GM18858 (cell line): ENCODE measurements around the gene HPSE2.
A peak's percentile ranks its signal among the peaks of the same experiment; 100 is the strongest.

Source experiments
- ATAC-seq: cut with Tn5 transposase; IDR thresholded peaks from one replicate; pipeline ENCODE4 v1.9.1; 2021; ENCODE audit not compliant: unreplicated experiment

HPSE2 gene

DNA sequence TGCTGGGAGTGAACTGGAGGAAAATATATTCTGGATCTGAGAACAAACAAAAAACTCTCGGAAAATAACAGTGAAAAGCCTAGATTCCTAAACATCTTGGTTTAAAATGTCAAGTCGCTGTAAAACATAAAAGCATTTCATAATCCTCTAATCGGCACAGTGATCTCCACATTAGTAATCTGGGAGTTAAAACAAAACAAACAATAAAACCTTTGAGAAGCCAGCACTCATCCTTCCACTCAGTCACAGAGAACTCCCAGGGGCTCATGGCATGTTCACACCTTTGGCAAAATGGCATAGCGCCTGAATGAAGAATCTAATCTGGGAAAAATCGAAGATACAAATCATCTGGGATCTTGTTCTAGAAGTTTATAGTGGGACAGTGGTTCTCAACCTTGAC lies 764.8 kb downstream of the HPSE2 start:
- ATAC-seq: no peak

DNA sequence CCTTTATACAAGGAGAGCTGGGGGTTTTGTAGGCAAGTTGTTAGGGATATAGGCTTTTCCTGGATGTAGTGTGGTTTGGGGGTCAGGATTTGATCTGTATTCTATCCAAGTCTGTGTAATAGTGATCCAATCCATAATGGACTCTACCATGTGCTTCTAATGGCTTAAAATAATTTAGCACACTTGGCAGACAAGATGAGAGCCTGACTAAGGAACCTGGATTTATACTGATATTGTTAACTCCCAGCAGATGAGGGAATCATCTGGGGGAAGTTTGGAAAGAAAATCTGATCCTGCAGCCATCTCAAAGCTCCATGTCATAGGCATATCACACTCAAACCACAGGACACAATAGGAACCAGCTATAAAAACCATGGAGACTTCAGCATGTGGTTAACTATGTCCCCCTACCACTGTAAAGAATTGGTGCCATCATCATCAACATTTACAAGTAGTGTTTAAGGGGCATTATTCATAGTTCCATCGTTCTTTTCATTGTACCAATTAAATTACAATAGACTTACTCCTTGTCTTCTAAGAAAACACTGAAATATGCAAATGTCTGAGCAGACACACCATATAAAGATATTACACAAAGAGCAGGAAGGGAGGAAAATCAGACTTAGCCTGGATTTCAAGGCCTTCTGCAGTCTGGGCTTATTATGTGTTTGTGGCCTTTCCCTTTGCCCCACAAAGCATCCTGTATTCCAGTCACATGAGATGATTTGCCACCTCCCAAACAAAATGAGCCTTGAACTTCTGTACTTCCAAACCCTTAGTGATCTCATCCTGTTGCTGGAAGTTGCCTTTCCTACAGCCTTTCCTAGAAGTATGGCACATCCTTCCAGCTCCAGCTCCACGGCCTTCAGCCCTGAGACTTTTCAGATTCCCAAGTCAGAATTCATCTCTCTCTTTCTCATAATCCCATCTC lies 766.4 kb downstream of the HPSE2 start:
- ATAC-seq: no peak

DNA sequence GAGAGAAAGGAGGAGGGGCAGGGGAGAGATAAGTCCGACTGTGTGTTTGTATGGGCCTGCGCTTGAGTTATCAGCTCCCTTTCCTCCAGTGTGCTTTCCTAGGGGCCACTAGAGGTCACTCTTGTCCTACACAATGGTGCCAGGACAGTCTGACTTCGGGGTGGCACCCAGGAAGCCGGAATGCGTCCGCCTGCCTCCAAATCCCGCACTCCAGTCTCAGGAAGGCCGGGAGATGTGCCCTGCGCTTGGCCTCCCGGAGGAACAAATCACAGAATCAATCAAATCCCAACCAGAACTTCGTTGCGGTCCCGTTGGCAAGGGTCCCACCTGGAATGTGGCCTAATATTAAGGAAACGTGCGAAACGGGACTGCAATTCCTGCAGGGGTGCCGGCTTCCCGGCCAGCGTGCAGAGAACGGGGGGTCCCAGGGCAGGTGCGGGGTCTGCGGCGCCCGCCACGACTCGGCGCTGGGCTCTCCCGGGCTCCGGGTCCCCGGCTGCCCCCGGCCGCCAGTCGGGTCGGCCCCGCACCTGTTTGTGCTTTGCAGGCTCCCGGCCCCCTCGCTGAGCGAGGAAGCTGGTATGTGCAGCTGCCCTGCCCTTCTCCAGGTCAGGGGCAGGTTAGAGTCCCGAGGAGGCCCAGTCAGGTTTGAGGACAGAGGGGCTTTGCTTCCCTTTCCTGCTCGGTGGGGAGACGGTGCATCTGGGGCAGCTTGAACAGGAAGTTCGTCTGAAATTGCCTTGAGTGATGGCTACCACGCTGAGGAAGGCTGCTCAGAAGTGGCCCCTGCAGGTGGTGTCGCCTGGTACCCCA lies 767.9 kb downstream of the HPSE2 start:
- peak; percentile 91 for ATAC-seq

DNA sequence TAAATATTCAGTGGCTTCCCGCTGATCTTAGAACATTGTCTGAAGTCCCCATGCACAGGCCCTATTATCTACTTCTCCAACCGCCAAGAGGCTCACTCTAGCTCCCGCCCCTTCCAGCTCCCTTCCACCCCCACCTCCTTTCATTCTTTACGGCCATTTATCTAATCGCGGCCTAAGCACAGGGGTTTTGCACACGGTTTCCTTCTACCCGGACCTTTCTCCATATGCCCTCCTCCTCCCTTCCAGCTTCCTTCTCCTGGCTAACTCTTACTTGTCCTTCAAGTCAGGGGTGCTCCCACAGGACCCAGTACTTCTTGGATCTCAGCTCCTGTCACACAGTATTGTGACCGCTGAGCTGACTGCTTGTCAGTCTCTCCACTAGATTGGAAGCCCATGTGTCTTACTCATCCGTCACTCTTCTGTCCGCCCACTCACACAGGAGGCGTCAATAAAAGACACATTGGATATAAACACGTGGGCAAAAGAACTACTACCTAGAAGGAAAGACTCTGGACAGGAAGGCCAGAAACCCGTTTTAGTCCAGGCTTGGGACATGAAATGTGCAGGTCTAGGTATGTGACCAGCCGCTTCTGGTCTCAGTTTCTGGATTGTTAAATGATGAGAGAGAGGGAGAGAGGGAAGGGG lies 768.7 kb downstream of the HPSE2 start:
- no peak for ATAC-seq

DNA sequence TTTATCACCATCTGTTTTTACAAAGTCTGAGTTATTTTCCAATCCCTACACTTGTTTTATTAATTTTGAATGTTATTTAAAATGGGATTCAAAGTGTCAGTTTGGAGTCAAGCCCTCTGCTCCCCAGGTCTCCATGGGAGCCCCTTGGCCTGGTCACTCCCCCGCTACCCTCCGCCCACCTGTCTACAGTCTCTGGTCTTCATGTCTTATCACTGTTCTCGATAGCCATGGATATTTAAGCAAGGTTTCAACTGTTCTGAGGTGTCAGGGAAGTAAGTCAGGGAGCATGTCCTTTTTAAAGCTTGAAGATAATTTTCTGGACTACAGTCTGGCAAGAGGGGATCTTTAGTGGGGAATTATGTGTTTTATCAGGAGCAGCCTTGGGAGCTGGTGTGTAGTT lies 769.8 kb downstream of the HPSE2 start:
- ATAC-seq: no peak

DNA sequence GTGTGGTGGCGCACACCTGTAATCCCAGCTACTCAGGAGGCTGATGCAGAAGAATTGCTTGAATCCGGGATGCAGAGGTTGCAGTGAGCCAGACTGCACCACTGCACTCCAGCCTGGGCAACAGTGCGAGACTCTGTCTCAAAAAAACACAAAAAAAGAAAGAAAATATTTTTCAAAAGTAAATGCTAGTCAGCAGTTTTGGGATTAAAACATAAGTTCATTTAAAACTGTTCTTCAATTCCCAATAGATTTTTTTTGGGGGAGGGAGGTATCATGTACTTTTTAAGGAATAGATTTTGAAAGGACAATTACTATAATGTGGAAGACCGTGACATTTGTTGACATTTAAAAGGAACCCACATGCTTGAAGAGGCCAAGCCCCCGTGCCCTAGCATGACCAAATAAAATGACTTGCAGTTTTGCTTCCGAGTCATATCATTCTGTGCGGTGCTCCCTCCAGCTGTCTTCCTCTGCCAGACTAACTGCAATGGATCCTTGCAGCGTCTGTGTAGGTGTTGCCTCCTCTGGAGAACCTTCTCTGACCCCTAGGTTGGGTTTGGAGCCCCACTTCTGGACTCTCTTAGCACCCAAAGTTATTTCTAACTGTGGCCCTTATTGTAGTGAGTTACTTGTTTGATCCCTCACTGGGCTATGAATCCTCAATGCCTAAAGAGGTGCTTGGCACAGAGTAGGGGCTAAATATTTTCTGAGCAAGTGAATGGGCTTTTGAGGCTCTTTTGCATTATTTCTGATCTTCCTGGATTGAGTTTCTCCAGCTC lies 771.5 kb downstream of the HPSE2 start:
- no peak for ATAC-seq

DNA sequence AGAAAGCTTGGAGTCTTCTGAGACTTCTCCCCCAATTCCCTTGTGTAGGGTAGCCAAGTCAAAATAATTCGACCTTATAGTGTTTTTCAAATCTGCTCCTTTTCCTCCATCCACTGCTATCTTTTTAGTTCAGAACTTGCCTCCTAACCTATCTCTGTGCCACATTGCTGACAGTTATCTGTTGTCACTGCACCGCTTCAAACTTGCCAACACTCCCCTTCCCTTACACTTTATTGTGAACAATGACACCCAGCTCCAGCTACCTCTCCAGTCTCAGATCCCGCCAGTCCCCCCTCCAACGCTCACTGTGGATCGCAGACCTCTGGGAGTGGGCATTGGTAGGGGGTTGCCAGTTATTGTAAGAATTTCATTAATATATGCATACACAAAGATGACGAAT lies 772.6 kb downstream of the HPSE2 start:
- no peak for ATAC-seq

DNA sequence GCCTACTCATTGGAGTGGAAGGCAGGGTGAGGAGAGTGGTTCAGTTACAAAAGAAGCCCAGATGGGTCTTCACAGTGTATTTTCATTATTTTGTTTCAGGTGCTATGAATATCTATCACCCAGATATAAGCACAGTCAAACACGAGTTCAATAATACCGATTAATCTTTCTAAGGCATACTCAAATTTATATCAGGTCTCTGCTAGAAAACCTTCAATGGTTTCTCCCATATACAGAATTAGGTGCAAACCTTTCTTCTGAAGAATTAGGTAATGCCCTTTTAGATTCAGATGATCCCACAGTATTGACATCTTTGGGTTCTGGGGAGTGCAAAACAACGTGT lies 774.2 kb downstream of the HPSE2 start:
- ATAC-seq: no peak

DNA sequence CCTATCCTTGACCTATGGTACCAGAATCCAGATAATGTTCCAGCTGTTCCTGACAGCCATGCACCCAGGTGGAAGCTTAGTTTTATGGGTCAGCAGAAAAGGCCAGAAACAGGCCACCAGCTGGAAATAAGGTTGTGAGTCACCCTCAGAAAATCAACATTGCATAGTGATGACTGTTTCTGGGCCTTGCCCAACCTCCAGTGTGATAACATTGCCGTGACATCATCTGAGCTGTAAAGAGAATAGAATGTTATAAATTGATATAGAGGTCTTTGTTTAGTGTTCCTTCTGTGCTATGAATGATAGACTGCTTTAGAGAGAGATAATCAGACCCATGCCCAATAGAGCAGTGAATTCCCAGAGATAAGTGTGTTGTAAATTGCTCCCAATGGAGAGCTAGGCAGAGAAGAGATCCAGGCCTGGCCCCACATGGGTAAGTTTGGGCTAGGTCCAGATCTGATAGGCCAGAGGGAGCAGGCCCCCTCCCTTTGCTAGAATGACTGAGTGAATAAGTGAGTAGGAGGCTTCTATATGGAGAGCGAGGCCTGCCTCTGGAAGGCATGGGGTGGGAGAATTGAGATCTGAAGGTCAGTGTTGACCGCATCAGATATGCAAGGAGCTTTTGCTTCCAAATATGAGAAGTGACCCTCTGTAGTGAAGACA lies 774.7 kb downstream of the HPSE2 start:
- no peak for ATAC-seq

DNA sequence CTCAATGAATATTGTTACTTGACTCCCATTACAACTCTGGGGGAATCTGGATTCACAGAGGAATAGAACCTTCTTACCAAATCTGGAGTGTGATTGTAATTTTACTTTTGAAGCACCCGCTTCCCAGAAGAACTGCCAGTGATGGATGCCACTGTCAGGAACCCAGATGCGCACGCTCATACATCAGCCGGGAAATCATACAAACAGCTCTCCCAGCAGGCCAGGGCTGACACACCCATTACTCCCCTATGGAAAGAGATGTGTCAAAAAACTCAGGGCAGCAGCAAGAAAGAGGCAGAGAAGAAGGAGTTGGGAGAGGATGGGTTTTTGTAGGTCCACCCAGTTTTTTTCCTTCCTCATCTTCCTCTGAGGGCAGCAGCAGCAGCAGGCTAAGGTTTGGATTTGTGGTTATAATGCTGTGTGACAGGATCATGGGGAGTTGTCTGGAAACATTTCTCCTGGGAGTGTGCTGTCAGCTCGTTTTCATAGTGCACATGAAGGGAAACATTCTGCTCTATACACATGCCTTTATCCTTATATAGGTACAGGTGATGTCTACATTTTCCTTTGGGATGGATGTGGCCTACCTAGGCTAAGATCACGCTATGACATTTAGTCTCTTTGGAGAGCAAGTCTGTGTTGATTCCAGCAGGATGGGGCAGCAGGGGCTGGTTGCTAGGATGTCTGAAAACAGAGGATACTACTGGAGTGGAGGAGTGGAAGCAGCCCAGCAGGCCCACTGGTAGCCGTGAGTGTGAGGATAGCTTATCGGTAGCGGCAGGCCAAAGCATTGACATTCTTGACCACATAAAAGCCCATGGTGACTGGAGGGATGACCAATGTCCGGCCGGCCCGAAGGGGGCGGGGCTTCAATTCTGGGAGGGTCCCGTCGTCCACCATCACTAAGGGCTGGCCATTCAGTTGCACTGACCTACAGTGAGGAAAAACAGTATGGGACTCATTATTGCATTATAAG lies 776.6 kb downstream of the HPSE2 start:
- ATAC-seq: no peak

DNA sequence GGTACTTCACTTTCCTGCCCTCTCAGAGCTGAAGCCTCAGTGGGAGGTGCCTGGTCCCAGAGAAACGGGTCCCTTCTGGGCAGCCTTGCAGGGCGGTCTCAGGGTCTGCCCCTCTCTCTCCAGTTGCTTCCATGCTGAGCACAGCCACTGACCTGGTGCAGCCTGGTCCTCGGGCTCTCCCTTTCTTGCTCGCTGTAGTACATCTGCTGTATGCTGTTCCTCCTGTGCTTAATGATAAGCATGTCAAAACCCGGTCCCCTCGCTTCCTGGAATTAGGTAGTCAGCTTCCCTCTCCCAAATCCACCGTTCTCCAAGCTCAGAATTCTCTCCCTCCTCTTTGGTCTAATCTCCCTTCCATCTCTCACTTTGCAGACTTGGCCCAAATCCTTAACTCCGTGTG lies 777.9 kb downstream of the HPSE2 start:
- ATAC-seq: no peak

DNA sequence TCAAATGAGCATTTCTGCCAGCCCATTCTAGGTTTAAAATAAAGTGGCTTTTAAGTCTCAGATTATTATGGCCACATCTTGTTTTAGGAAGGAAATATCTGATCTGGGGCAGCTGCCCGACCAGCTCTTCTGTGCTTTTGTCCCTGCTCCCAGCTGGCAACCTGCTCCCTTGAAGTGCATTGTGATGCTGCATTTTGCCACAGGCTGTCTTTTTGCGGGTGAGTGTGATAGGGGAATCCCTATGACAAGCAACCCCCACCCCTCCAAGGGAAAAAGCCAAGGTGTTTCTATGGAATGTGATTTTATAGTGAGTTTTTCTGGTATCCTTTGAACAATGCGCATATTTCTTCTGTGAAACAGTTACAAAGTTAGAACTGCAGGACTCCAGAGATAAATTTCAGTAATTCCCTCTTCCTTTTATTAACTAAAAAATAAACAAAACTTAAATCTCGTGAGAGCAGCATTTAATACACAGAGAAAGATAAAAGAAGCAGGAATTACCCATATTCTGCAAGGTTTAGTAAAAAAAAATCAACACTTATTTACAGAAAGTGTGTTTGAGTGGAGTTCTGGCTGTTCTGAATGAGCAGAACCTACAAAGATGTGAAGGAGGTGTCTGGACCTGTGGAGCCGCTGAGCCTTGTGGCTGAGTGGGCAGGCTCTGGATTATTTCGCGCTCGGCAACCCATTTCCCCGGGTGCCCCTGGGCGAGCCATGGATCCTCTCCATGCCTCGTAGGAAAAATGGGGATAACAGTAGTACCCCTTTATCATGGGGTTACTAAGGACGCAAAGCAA lies 778.8 kb downstream of the HPSE2 start:
- no peak for ATAC-seq

DNA sequence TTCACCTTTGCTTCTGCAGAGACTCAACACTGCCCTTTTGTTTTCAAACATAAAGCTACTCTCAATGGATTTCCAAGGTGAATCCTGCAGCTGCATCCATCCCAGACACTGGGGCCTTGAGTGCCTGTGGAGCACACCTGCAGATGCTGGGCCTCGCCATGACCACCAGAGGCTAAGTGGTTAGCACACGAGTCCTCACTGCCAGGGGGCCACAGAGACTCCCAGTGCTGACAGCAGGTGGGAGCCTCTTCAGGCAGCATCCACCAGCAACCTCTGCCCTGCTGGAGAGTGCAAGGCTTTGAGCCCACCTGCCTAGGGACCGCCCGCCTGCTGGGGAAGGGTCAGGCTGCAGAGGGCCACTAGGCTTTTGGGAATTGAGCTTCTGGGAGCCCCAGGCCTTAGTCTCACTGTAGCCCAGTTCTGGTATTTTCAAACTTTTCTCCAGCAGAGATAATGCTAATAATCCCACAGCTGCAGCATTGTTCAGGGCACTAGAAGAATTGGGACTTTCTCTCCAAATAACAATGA lies 779.5 kb downstream of the HPSE2 start:
- ATAC-seq: no peak

DNA sequence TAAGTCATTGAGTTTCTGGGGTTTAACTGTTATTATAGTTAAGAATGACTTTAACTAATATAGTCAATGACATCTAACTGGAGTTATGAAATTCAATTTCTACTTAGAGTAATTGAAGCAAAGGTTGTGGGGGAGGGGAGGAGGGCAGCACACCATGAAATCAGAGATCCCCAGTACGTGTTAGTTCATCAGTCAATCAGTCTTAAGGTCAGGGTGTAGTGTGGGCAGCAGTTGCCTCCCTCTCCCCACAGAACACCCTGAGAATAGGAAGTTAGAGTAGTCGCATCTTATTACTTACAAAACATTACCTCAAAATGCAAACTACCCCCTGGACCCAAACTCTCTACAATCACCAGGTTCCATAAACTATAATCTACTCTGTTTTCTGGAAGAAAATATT lies 781.9 kb downstream of the HPSE2 start:
- no peak for ATAC-seq

DNA sequence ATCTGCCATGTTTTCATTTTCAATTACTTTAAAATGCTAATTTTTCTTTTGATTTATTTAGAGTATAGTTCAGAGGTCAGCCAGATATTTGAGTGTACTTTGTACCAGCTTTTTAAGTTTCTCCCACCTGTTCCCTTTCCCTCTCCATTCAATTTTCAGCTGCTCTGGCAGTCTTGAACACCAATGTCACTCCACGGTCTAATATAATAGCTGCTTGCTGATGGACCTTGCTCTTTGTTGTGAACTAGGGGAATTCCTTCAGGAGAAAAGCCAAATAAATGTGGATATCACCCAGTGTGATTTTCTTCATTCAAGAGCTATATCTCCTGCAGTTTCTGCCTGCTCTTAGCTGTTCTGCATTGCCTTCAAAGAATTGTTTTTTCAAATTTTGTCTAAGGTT lies 785.0 kb downstream of the HPSE2 start:
- ATAC-seq: no peak

DNA sequence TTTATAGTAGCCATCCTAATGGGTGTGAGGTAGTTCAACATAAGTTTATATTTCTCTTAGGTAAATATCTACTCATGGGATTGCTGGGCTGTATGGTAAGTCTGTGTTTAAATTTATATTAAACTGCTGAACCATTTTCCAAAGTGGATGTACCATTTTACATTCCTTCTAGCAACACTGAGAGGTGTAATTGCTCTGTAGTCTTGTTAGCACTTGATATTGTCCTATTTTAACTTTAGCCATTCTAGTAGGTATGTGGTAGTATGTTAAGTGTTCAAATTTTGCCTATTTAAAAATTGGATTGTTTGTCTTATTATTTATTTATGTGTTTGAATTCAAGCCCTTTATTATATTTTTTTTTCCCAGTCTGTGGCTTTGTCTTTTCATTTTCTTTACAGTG lies 786.4 kb downstream of the HPSE2 start:
- no peak for ATAC-seq

DNA sequence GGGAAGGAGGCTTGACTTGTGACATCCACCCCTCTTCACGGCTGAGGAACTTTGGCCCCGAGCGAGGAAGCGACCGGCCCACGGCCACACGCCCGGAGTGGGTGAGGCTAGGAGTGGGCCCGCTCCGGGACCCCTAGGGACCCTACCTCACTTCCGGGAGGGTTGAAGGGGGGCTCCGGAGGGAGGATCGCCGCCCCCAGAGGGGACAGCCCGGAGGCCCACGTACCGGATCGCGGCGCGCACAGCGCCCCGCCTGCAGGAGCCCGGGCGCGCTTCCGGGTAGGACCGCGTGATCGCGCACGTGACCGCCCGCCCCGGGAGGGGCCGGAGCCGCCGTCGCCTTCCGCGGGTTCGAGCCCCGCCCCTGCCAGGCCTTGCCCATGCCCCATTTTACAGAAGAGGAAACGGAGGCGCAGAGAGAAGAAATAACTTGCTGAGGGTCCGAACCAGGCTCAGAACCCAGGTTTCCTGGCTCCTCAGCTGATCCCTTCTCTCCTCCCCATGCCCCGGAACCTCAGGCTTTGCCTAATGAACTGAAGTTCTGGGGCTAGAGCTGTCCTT lies 788.9 kb downstream of the HPSE2 start, which contains the start of gene HPS1:
TSS of gene HPS1 (minus strand) at position 275 of the 561 bp plus-strand sequence. CDS start 3,695 bp downstream, outside the sequence.
- peak; percentile 80 for ATAC-seq

DNA sequence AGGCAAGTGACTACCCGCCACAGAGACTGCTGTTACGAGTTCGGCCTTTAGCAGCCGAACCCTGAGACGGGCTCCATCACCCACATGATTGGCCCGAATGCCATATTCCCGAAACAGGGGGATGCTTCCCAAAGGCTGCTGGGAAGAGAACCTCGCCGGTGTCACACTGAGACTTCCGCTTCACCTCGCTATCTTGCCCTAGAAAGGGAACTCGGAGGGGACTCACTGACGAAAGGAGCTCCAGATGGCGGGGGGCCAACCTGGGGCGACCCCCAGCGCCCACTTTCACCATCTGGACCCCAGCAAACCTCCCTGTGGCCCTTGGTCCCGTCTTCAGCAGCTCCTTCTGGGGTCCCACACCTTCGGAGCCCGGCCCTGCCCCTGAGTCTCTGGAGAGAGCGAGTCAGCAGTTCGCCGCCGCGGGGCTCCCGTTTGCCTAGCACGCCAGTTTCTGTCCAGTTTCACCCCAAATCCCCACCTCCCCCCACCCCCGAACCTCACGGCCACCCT lies 789.4 kb downstream of the HPSE2 start:
- ATAC-seq: peak; percentile 8
